ENCODE measurements around the gene DTHD1. TPM values are rescaled to one million over a fixed set of nuclear protein-coding genes. Genes with fewer than 3 reads are reported as not detected.

The DTHD1 gene
- total and polyA plus RNA-seq, 10 of the 15 experiments (the other 5 are each of a cell fraction or from before 2014, with no cell fraction given): 0.05 to 2.8 (median 1.4) TPM

GRCh38 chr4:36285784-36286480, 4.5 kb downstream of the DTHD1 start (continued):
- TF ChIP-seq ZBTB11 (CRISPR knock-in tag; IDR thresholded peaks at IDR 0.05) (no peak), MYC (IDR thresholded peaks at IDR 0.05; ENCODE audit: insufficient read depth, insufficient read length, insufficient replicate concordance, low read length, severe bottlenecking) (no peak), E2F8 (IDR thresholded peaks at IDR 0.05; ENCODE audit: low read depth, partially characterized antibody) (no peak), ZNF592 (IDR thresholded peaks at IDR 0.05) (no peak), ZBTB40 (IDR thresholded peaks at IDR 0.05; ENCODE audit: borderline replicate concordance) (no peak), CUX1 (IDR thresholded peaks at IDR 0.05; ENCODE audit: insufficient replicate concordance, low read depth, low read length) (no peak)
